HEK293T (cell line): ENCODE measurements around the gene SH3RF3.

Experiments
- ELF4 ChIP-seq: fragments of 450-650 bp; IDR thresholded peaks from 2 replicates; pipeline ENCODE4 v1.6.1; 2017; ENCODE audit warnings: antibody characterized with exemption
- L3MBTL2 ChIP-seq: fragments of 450-650 bp; conservative IDR thresholded peaks from 2 replicates; pipeline ENCODE4 v1.6.1; 2016; ENCODE audit warnings: mild to moderate bottlenecking
- SP1 ChIP-seq: fragments of 450-650 bp; IDR thresholded peaks from 2 replicates; pipeline ENCODE4 v1.6.1; 2017

GRCh38 chr2:109352898-109353689, 224.1 kb downstream of the SH3RF3 start:
- TF ChIP-seq SP1, result no peak
- TF ChIP-seq L3MBTL2, result no peak
- no peak for TF ChIP-seq ELF4
